A172 (cell line): ENCODE results near the gene LYZL1. TPM values are rescaled to one million over a fixed set of nuclear protein-coding genes. Genes with fewer than 3 reads are reported as not detected.
"Not testable (repeated sequence)": the region's sequence is repeated elsewhere in the genome, so short reads cannot be mapped to it uniquely, and the experiment has no call there.

Experiments
- DNase-seq: peaks from one replicate; pipeline ENCODE4 v3.0.0-alpha.2; 2015; ENCODE audit warnings: low spot score
- total RNA-seq: library from RNA; depleted of rRNA; stranded (reverse); fragments of >200 nt; shearing (Covaris generic); gene quantifications from 2 replicates; pipeline ENCODE4 v1.2.3, GENCODE V29; 2014

The LYZL1 gene
- total RNA-seq, 1 experiment from 2014 or later: not detected

DNA sequence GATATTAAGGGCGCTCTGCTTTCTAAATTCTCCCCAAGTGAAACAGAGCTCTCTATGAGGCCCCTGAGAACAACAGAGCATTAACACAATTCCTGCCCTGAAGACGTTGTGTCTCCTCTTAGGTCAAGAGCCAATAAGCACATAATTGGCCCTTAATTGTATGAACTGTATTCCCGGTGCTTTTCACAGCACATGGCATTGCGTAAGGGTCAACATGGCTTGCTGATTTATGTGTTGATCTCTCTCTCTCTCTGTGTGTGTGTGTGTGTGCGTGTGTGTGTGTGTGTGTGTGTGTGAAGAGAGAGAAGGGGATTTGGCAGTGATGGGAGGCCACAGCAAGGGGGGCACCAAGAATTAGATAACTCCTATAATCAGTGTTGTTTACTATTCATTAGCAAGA is 40.5 kb downstream of the LYZL1 start:
- no peak for DNase-seq

DNA sequence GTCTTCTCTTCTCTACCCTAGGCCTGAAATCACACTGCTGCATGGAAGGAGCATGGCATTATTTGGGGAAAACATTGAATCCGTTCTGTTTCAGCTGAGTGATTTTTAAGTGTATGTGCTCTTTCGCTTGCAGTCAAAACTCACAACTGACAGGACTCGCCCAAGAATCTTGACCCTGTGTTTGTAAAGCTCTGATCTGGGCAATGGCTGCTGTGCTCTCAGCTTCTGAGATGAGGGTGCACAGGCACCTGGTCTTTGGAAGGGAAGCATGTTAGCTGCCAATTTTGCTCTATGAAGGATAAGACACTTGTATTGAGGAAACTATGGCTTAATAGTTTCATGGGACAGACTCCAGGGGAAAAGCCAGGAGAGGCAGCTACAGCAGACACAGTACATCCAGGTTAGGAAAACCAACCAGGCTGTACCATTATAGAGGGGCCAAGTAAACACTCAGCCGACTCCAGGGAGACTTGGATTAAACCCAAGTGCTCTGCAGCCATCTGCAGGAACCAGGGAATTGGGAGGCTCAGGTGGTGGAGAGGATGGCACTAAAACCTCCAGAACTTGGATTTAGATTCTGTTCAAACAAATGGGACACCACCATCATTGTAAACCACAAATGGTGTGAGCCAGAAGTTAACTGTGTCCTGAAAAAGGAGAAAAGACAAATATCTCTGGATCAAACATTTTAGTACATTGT is 43.3 kb downstream of the LYZL1 start:
- no peak for DNase-seq

DNA sequence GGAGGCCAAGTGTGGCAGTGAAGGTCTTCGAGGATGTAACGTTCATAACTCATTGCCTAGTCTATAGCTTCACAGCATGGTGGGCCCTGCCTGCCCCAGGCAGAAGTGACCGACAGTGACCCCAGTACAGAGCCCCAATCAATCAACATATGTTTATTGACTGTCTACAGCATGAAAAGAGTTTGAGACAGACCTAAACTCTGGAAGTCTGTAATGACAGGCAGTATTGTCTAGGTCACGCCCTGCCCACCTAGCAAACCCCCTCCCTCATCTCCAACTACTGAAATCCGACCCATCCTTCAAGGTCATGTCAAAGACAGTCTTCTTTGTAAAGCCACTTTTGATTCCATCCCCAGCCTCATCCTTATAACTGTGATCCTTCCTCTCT is 43.9 kb downstream of the LYZL1 start:
- no peak for DNase-seq

DNA sequence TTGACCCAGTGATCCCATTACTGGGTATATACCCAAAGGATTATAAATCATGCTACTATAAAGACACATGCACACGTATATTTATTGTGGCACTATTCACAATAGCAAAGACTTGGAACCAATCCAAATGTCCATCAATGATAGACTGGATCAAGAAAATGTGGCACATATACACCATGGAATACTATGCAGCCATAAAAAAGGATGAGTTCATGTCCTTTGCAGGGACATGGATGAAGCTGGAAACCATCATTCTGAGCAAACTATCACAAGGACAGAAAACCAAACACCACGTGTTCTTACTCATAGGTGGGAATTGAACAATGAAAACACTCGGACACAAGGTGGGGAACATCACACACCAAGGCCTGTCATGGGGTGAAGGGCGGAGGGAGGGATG is 48.7 kb downstream of the LYZL1 start:
- not testable (repeated sequence) for DNase-seq

DNA sequence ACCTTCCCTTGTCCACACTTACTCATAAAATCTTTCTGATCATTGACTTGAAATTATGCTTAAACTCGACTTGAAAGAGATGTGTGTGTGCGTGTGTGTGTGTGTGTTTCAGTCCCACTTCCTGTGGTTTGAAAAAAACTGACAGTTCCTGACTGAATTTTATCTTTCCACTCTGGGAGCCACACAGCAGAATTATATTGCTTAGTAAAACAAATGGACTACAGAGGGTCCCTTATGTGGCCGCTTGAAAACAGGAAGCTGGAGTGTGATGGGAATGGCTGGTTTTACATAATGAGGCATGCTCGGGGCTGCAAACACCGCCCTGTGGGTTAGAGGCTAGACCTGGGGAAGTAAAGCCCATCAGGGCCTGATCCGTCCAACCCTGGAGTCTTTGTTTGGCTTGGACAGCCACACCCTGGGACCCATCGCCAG is 54.8 kb downstream of the LYZL1 start:
- DNase-seq: no peak

DNA sequence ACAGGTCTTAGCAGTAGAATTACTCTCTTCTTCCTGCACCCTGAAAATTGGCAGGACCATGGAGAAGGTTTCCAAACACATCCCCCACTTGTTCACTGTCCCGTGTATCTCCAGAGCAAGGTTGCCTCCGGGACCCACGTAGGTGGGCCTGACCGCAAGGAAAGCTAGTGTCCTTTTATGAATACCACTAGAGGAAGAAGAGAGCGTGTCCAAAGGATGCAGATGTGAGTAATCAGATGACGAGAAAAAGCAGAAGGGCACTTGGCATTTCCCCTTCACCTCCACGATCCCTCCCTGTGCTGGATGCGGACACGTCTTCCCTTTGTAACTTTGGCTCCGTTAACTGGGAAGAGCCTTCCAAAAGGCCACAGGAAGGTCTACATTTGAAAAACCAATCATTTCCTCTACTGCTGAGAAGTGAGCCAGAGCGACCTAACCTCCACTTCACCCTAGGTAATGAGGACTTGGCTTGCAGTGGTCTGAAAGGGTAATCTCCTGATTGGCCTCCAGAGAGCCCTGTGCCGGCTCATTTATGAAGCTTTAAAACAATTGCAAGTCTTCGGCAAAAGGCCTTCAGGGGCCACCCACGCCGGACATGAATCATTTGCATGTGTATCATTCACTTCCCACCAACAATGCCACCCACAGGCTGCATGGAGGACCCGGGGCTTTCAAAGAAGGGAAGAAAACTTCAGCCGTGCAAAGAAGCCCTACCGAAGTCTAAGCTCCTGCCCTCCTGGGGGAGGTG is 55.4 kb downstream of the LYZL1 start:
- no peak for DNase-seq

DNA sequence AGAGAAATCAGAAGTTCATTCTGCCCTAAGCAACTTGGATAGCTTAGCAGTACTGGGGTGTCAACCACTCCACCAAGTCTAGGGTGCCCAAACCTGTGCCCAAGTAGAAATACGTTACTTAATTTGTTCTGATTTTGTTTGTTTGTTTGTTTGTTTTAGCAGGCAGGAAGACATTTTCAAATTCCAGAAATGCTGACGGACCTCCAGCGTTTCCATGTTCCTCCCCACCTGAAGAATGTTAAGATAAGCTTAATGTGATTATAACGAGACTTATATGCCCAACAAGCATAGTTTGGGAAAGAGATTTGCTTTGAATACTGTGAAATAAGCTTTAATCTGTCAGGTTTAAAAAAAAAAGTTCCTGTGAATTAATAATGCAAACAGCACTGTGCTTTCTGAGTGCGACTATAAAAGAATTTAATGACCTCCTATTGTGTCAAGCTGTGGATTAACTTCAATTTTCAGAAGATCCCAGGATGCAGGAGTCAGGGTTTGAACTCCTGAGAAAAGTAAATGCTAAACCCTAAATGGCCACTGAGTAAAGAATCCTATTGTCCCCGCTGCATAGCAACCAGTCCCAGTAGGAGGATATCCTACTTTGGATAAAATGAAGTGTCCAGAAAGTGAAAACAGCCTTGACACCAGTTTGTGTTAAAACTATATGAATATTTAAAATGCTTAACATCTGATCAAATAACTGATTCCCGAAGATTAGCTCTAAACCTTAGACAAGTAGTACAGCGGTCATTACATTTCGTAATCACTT is 56.5 kb downstream of the LYZL1 start:
- no peak for DNase-seq

DNA sequence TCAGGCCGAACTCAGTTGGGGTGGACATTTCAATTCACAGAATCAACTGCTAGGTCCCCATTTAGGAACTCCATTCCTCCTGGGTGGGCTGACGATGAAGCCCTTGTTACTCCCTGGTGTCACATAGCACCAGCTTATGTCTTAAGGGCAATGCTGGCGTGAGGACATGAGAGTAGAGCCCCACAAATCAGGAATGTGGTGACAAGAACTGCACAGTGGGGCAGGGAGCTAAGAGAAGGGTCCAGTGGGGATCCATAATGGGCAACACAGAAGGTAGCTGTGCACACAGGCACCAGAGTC is 57.0 kb downstream of the LYZL1 start:
- DNase-seq: no peak

DNA sequence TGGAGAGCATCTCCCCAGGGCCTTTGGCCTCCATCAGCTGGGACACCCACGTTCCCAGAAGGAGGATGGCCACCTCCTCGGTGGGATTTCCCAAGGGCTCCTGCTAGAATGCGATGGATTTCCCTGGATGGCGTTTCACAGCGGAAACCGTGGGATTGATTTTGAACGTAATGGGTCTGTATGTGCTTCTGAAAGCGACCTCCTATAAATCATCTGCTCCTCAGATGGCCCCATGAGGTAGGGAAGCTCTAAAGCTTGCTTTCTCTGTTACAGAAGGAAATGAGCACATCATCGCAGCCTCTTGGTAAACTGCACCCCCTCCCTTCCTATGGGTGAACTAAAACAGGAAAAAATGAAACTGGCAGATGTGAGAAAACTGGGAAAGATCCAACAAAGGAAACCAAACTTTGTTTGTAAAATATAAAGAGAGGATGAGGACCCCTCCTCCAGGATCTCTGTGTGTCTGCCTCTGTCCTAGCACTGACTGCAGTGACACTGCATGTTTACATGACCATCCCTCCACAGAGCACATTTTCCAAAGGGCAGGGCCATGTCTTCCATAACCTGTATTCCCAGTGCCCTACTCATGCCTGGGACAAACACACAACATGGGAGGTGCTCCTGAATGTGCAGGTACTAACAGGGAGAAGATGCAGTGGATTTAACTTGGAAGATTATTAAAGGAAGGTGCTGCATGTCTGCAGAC is 57.6 kb downstream of the LYZL1 start:
- no peak for DNase-seq

DNA sequence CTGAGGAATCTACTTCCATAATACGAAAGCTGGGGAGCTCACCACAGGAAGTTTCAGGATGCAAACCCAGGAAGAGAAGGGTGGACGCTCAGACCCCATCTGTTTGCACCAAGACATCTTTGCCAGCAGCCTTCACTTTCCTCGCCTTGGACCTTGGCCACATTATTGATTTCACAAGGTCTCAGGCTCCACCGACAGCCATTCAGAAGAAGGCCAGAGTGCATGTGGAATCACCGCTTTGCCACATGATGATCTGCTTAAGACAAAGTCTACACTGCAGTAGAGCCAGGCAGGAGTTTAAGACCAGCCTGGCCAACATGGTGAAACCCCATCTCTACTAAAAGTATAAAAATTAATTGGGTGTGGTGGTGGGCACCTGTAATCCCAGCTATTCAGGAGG is 60.0 kb downstream of the LYZL1 start:
- DNase-seq: no peak

DNA sequence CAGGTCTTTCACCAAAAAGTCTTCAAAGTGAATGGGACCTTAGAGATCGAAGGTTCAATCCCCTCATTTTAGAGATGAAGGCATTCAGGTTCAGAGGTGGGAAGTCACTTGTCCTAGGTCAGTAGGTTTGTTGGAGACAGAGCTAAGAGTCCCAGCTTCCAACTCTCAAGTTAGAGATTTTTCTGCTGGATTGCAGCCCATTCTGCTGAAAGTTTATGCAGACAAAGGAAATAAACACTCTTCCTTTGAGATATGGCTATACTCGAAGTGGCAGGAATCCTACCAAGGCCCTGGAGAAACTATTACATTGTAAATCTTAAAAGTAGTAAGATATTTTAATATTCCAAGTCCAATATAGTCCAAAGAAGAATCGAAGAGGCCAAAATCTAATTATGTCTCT is 64.4 kb downstream of the LYZL1 start:
- DNase-seq: no peak

DNA sequence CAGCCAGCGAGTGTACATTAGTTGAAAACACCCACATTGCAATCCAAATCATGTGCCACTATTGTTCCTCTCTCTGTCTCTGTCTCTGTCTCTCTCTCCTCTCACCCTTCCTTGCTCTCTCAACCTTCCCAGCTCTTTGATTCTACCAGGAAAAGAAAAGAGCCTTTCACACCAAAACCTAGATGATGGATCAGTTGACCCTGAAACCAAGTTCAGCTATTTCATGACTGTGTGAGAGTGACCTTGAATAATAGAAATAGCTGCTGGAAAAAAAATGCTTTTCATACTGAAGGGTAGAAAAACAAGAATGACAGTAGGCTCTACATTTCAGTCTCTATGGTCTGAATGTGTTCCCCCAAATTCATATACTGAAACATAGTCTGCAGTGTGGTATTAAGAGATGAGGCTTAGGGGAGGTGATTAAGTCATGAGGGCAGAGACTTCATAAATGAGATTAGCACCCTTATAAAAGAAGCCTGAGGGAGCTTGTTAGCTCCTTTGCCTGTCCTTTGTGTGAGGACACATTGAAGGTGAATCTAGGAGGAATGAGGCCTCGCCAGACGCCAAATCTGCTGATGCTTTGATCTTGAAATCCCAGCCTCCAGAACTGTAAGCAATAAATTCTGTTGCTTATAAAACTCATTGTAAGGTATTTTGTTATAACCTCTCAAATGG is 65.2 kb downstream of the LYZL1 start:
- no peak for DNase-seq

DNA sequence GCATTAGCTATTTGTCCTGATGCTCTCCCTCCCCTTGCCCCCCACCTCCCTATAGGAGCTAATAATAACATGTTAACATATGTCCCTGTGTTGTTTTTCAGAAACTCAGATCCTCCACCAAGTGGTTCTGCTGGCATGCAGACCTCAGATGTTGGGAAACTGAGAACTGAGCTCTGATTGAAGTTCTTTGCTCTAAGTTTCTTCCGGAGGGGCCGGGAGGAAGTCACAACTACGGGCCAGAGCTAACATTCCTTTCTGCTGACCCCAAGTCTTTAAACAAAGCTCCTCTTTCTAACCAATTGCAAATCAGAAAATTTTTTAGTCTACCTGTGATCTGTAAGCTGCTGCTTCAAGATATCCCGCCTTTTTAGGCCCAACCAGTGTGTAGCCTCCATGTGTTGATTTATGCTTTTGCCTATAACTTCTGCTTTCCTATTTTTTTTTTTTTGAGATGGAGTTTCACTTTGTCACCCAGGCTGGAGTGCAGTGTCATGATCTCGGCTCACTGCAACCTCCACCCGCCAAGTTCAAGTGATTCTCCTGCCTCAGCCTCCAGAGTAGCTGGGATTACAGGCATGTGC is 66.6 kb downstream of the LYZL1 start:
- no peak for DNase-seq

DNA sequence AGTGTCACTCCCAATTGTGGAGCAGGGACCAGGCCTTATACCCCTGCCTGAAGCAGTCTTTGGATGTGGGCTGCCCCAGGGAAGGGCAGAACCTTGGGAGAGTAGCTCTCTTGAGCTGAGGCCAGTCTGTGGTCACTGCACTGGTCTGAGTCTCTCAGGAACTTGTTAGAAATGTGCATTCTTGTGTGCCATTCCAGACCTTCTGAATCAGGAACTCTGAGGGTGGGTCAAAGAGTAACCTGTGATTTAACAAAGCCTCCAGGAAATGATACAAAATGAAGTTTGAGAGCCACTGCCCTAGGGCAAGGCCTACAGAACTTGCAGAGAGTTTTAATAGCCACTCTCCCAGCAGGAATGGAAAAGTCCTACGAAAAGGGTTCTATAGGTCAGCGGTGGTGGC is 68.1 kb downstream of the LYZL1 start:
- DNase-seq: peak; percentile 28

DNA sequence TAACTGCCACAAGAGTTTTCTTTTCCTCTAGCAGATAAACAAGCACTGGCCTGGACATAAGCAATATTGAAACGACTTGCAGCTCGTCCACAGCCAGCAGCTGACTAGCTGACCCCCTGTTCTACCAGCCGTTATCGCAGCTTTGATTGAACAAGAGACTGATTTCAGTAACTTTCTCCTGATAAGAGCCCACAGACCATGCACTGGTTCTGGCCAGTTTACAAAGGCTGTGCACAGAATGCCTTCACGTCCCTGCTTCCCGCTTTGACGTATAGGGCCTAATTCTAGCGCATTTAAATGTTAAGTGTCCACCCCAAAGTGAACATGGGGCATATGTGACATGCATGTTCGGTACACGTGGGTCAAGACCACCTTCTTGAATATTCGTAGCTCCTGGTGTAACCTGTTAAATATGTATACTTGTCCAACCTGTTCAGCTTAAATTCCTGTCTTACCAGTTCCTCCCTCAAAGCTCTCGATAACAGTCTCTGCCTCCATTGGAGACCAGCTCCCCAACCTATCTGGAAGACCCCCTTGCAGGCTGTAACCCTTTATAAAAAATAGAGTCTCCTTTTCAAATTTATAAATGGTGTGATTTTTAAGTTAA is 69.2 kb downstream of the LYZL1 start:
- DNase-seq: no peak

DNA sequence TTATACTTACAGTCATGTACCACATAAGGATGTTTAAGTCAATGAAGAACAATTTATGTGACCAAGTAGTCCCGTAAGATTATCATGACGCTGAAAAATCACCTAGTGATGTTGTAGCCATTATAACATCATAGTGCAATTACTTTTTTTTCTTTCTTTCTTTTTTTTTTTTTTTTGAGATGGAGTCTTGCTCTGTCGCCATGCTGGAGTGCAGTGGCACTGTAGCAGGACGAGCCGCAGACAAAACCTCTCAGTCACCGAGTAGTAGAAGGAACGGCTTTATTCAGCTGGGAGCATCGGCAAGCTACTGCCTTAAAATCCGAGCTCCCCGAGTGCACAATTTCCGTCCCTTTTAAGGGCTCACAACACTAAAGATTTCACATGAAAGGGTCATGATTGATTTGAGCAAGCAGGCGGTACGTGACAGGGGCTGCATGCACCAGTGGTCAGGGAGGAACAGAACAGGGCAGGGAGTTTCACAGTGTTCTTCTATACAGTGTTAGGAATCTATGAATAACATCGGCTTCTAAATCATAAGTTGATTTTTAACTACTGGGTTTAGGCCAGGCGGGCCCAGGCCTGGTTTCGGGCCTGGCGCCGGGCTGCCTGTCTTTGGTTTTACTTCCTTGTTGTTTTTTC is 71.5 kb downstream of the LYZL1 start:
- not testable (repeated sequence) for DNase-seq
